HL-60 (cell line): ENCODE measurements around the gene ELMOD3.

Experiments used
- DNase-seq, 2 experiments: peaks; one replicate each; pipeline ENCODE4 v3.0.0-alpha.2; 2010 to 2020; ENCODE audit warnings: low read depth in 1 of 2, low spot score in 1 of 2
- H3K27ac ChIP-seq: fragments of 250-450 bp; sonication (Bioruptor Pico); replicated peaks from 2 replicates; pipeline ENCODE4 v1.5.1; 2020; ENCODE audit warnings: mild to moderate bottlenecking, moderate library complexity
- H3K27me3 ChIP-seq: fragments of 250-450 bp; sonication (Bioruptor Pico); 2 replicates; pipeline ENCODE4 v1.5.1; 2021; ENCODE audit warnings: mild to moderate bottlenecking, moderate library complexity; ENCODE audit not compliant: insufficient read depth, poor library complexity, severe bottlenecking
- H3K4me3 ChIP-seq: replicated peaks from 2 replicates; pipeline ENCODE4 v1.5.1; 2011; ENCODE audit warnings: mild to moderate bottlenecking, control low read depth, low read length; ENCODE audit not compliant: insufficient read depth
- CTCF ChIP-seq: IDR thresholded peaks from one replicate; pipeline ENCODE4 v1.5.1; 2011; ENCODE audit warnings: low read length, control low read depth, inconsistent platforms; ENCODE audit not compliant: insufficient read depth
- GABPA ChIP-seq: IDR thresholded peaks from 2 replicates; pipeline ENCODE4 v1.6.1; 2012; ENCODE audit warnings: low read depth
- POLR2AphosphoS5 ChIP-seq: IDR thresholded peaks from 2 replicates; pipeline ENCODE4 v1.6.1; 2012; ENCODE audit warnings: low read depth
- SPI1 ChIP-seq: IDR thresholded peaks from 2 replicates; pipeline ENCODE4 v1.6.1; 2012; ENCODE audit warnings: low read depth, mild to moderate bottlenecking, borderline replicate concordance
- long read RNA-seq: library from polyadenylated mRNA; unstranded; transcript quantifications from one replicate; pipeline ENCODE4 v2.0.0, GENCODE V29; 2020
- TF ChIP-seq, protein P1 (sequence below): IDR thresholded peaks from 2 replicates; pipeline ENCODE4 v1.6.1; 2012; ENCODE audit warnings: low read depth; ENCODE audit not compliant: insufficient replicate concordance

The ELMOD3 gene
- long read RNA-seq, transcript ELMOD3-202 (13 exons, 2,332 nt): minor isoform, 9 of 147 reads
- long read RNA-seq, transcript ELMOD3-203 (14 exons, 2,413 nt): major isoform, 16 of 147 reads
- long read RNA-seq, partial matches to known transcripts: 18 of 147 reads
- long read RNA-seq, other reads (novel, unspliced or antisense): 103 of 147 reads

DNA sequence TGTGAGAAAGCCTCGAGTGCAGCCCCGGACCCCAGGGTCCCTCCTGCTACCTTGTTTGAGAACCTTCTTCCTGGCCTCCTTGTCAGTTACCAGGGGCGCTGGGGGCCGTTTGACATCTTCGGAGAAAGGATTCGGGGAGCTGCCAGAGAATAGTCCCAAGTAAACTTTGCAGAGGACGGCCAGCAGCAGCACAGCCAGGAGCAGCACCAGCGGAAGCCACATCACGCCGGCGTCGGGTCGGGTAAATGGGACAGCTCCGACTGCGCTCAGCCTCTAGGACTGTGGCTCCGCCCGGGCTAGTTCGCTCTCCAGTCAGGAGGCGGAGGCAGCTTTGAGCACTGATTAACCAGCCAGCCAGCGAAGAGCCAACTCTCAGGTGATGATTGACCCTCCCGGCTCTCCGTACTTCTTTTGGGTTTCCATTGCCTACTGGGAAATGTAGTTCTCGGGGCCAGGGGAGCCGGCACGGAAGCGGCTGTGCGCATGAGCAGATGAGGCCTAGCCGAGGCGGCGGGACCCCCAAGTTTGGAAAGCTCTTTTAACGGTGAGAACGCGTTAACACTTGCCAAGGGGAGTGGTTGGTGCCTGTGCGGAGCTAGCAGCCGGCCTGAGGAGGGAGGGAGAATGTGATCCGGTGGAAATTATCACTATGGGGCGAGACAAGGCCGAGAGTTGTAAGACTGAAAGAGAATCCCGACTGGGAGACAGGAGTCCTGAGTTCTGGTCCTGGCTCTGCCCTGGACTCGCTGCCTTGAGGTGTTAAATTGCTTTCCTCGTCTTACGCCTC is at the start of gene ELMOD3, which contains the start of gene RETSAT:
Gene ELMOD3 (plus strand): TSS at position 484 of the 787 bp plus-strand sequence. CDS start 2,430 bp downstream, outside the sequence.
Gene RETSAT (minus strand): TSS at position 243 of the 787 bp plus-strand sequence. CDS start 21 bp downstream, at position 222.
- DNase-seq: peak; percentile 98 to 99
- peak within 1 kb of the TSS; percentile 69 for H3K27ac ChIP-seq
- TF ChIP-seq, protein P1, sequence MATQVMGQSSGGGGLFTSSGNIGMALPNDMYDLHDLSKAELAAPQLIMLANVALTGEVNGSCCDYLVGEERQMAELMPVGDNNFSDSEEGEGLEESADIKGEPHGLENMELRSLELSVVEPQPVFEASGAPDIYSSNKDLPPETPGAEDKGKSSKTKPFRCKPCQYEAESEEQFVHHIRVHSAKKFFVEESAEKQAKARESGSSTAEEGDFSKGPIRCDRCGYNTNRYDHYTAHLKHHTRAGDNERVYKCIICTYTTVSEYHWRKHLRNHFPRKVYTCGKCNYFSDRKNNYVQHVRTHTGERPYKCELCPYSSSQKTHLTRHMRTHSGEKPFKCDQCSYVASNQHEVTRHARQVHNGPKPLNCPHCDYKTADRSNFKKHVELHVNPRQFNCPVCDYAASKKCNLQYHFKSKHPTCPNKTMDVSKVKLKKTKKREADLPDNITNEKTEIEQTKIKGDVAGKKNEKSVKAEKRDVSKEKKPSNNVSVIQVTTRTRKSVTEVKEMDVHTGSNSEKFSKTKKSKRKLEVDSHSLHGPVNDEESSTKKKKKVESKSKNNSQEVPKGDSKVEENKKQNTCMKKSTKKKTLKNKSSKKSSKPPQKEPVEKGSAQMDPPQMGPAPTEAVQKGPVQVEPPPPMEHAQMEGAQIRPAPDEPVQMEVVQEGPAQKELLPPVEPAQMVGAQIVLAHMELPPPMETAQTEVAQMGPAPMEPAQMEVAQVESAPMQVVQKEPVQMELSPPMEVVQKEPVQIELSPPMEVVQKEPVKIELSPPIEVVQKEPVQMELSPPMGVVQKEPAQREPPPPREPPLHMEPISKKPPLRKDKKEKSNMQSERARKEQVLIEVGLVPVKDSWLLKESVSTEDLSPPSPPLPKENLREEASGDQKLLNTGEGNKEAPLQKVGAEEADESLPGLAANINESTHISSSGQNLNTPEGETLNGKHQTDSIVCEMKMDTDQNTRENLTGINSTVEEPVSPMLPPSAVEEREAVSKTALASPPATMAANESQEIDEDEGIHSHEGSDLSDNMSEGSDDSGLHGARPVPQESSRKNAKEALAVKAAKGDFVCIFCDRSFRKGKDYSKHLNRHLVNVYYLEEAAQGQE: peak; percentile 70
- peak; percentile 22; the same call in 1 of the 2 replicates for TF ChIP-seq SPI1
- no peak for TF ChIP-seq CTCF
- no peak for TF ChIP-seq GABPA
- peak; percentile 84 for TF ChIP-seq POLR2AphosphoS5
- H3K27me3 ChIP-seq: no peaks in the 10 kb centered on the region
- peak within 1 kb of the TSS; percentile 86 for H3K4me3 ChIP-seq

GRCh38 chr2:85307527-85307897 is 47.1 kb upstream of the ELMOD3 start:
- Histone ChIP-seq H3K27me3 (no peaks in the 10 kb centered on the region), H3K4me3 (peak overlapping the region; percentile 1), H3K27ac (peak overlapping the region; percentile 57)
- TF ChIP-seq CTCF: no peak
- TF ChIP-seq POLR2AphosphoS5: no peak
- TF ChIP-seq SPI1: no peak; the same call in 1 of the 2 replicates
- TF ChIP-seq GABPA: no peak
- TF ChIP-seq, protein P1: no peak
- no peak for DNase-seq

GRCh38 chr2:85308201-85308600 is 46.4 kb upstream of the ELMOD3 start:
- TF ChIP-seq SPI1 (no peak), GABPA (no peak), POLR2AphosphoS5 (no peak)
- no peak for DNase-seq
- Histone ChIP-seq H3K27me3 (no peaks in the 10 kb centered on the region), H3K4me3 (no peak overlapping the region), H3K27ac (no peak overlapping the region; the same call in 1 of the 2 replicates)

DNA sequence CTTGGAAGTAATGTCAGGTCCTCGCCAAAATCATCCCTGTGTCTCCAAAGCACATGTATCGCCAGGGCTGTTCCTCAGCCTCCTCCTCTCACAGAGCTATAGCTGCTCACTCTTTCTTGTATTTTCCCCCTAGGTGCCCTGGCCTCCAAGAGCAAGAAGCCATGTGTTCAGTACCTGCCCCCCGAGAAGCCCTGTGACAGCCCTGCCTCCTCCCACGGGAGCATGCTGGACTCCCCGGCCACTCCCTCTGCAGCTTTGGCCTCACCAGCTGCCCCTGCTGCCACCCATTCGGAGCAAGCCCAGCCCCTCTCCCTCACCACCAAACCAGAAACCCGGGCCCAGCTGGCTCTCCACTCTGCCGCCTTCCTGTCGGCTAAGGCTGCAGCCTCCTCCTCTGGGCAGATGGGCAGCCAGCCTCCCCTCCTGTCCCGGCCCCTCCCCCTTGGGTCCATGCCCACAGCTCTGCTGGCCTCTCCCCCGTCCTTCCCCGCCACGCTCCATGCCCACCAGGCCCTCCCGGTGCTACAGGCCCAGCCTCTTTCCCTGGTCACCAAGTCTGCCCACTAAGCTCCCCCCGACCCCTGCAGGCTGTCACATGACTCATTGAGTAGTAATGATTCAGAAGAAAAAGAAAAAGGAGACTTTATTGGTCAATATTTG is 45.5 kb upstream of the ELMOD3 start:
- Histone ChIP-seq H3K27me3 (no peaks in the 10 kb centered on the region), H3K4me3 (no peak overlapping the region), H3K27ac (peak overlapping the region; percentile 71)
- DNase-seq: peak in 1 of 2 experiments; percentile 54
- no peak for TF ChIP-seq SPI1
- TF ChIP-seq POLR2AphosphoS5: no peak
- TF ChIP-seq, protein P1: no peak
- TF ChIP-seq GABPA: no peak
- no peak for TF ChIP-seq CTCF
